ENCODE measurements around the gene HYAL2.
"Not testable (repeated sequence)": the region's sequence is repeated elsewhere in the genome, so short reads cannot be mapped to it uniquely, and the experiment has no call there.

The HYAL2 gene

GRCh38 chr3:50288387-50289007 lies 34.0 kb downstream of the HYAL2 start:
- DNase-seq, result no peak

DNA sequence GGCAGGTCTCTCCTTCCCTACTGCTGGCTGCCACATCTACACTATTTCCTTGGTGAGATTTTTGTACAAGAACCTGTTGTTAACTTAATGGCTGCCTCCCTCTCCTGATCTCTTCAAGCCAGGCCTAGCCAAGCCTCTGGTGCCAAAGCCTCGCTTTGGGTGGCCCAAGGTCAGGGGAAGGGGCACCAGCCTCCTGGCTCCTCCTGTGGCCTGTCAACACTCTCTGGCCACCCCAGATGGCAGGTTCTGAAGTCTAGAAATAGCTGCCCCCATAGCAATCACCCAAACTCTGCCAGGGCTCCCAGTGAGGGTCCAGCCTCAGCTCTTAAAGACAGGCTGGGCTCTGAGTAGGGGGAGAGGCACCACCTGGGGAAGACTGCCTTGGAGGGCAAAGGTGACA lies 35.3 kb downstream of the HYAL2 start:
- no peak for DNase-seq

- no peak for DNase-seq
Measured at GRCh38 chr3:50286322-50287227, 36.0 kb downstream of the HYAL2 start.

DNA sequence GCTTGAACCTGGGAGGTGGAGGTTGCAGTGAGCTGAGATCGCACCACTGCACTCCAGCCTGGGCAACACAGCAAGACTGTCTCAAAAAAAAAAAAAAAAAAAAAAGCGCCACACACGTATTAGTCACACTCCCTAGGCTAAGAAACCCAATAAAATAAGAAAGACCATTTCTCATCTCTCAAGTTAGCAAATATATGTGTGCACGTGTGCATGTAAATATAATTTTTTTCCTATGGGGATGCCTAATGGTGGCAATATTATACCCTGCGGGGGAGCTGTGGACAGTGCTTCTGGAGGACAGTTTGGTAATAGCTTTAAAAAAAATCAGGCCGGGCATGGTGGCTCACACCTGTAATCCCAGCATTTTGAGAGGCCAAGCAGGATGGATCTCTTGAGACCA lies 38.4 kb downstream of the HYAL2 start:
- not testable (repeated sequence) for DNase-seq

- DNase-seq, result no peak
Measured at GRCh38 chr3:50279255-50280016, 43.1 kb downstream of the HYAL2 start.

GRCh38 chr3:50278880-50279224 lies 43.7 kb downstream of the HYAL2 start, which contains the start of gene LSMEM2:
TSS of gene LSMEM2 (plus strand) at chr3:50279087. CDS start at chr3:50279114, 27 bp downstream.
- DNase-seq, result peak in 1 of 2 donors; percentile 54

- peak; percentile 42 to 54 for DNase-seq
Measured at GRCh38 chr3:50278123-50278879, 44.2 kb downstream of the HYAL2 start.

GRCh38 chr3:50276762-50277101 lies 45.8 kb downstream of the HYAL2 start:
- DNase-seq, result no peak

DNA sequence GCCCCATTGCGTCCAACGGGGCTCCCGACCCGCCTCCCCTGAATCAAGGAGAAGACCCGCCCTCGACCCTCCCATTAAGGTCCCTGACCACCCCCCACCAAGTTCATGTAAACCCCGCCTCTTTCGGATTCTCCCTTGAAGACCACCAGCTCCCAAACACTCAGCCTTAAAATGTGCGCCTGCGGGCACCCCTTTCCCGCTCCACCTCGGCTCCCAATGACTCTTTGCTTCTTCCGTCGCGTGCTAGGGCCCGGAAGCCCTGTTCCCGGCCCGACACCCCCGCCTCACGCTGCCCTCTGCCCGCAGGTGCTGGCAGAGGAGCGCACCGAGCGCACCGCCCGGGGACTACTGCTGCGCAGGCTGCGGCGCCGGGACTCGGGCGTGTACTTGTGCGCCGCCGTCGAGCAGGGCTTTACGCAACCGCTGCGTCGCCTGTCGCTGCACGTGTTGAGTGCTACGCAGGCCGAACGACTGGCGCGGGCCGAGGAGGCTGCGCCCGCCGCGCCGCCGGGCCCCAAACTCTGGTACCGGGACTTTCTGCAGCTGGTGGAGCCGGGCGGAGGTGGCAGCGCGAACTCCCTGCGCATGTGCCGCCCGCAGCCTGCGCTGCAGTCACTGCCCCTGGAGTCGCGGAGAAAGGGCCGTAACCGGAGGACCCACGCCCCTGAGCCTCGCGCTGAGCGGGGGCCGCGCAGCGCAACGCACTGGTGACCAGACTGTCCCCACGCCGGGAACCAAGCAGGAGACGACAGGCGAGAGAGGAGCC lies 46.4 kb downstream of the HYAL2 start:
- no peak for DNase-seq

- no peak for DNase-seq
Measured at GRCh38 chr3:50275141-50275995, 47.2 kb downstream of the HYAL2 start.

DNA sequence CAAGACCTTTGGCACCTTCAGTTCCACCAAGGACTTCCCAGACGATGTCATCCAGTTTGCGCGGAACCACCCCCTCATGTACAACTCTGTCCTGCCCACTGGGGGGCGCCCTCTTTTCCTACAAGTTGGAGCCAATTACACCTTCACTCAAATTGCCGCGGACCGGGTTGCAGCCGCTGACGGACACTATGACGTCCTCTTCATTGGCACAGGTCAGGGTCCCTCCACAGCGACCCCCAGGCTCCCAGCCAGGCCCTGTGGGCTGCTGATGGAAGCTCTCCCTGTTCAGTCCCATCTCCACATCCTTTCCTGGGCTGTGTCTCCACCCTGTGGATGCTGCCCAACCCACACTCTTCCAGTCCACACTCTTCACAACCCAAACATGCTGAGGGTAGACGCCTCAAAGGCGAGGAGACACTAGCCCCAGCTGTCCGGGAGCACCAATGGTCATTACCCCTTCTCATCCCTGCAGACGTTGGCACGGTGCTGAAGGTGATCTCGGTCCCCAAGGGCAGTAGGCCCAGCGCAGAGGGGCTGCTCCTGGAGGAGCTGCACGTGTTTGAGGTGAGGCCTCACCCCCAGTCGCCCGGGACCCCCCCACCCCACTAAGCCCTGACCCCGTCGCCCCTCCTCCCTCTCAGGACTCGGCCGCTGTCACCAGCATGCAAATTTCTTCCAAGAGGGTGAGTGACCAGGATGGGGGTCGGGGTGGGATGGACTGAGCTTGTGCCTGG lies 48.0 kb downstream of the HYAL2 start:
- DNase-seq, result peak in 1 of 2 donors; percentile 43

DNA sequence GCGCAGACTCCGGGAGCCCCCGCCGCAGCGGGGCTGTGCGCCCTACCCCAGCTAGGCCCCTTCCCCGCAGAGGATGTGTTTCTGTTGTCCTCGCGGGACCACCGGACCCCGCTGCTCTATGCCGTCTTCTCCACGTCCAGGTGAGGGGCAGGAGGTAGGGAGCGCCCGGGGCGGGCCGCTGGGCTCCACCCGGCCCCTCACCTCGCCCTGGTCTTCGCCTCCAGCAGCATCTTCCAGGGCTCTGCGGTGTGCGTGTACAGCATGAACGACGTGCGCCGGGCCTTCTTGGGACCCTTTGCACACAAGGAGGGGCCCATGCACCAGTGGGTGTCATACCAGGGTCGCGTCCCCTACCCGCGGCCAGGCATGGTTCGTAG lies 48.9 kb downstream of the HYAL2 start:
- DNase-seq, result no peak

DNA sequence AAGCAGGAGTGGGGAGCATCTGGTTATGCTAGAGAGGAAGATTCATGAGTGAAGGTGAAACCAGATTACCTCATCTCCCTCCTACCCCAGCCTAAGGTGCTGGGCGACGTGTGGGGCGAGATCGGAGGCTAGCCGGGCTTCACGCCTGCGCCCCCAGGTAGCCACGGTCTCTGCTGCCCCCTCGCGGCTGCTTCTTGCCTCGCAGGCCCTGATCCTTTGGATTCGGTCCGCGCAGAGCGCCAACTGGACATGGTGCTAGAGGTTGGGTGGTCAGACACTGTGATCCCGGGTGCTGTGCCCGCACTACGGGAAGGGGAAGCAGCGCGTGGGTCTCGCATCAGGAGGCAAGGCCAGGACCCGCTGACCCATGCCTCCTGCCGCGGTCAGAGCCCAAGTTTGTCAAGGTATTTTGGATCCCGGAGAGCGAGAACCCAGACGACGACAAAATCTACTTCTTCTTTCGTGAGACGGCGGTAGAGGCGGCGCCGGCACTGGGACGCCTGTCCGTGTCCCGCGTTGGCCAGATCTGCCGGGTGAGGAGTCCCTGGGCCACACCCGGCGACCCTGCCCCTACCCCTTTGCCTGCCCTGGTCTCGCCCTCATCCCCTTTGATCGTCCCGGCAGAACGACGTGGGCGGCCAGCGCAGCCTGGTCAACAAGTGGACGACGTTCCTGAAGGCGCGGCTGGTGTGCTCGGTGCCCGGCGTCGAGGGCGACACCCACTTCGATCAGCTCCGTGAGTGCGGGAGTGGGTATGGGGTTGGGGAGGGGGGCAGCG lies 49.4 kb downstream of the HYAL2 start:
- peak; percentile 70 to 83 for DNase-seq

GRCh38 chr3:50272538-50272910 lies 50.0 kb downstream of the HYAL2 start:
- not testable (repeated sequence) for DNase-seq

GRCh38 chr3:50271314-50271936 lies 51.1 kb downstream of the HYAL2 start:
- DNase-seq, result no peak

DNA sequence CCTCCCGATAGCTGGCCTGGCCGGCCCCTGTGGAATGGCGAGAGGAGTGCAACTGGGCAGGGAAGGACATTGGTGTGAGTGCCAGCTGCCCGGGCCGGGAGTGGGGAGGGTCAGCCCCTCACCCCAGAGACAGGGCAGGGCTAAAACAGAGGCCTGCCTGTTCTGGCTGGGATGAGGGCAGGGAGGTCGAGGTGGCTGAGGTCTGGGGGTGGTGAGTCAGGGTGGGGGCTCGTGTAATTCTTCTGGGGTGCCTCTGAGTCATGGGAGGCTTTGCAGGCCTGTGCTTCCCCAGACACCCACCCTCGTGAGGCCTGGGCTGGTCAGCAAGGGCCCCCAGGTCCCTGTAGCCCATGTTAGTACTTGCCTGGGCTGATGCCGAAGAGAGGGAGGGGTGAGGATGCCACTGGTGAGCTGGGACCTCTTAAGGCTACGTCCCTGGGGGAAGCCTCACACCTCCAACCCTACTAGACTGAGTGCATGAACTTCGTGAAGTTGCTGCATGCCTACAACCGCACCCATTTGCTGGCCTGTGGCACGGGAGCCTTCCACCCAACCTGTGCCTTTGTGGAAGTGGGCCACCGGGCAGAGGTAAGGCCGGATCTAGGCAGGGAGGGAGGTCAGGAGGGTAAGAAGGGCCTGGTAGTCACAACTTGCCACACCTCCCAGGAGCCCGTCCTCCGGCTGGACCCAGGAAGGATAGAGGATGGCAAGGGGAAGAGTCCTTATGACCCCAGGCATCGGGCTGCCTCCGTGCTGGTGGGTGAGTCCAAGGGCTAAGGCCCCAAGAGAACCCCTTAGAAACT lies 51.9 kb downstream of the HYAL2 start:
- DNase-seq, result no peak

DNA sequence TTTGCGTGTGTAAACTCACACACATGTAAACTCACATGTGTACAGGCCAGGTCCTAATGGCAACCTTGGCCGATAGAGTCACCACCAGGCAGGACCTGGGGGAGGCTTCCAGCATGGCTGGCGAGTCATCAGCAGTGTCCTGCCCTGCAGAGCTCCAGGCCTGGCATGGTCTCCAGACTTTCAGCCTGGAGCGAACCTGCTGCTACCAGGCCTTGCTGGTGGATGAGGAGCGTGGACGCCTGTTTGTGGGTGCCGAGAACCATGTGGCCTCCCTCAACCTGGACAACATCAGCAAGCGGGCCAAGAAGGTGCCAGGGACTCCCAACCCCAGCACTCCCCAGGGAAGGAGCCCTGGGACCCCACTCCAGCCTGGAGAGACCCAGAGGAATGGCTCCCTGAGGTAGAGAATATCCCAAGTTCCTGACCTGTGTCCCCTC lies 52.5 kb downstream of the HYAL2 start:
- DNase-seq, result no peak

GRCh38 chr3:50269460-50269859 lies 53.1 kb downstream of the HYAL2 start:
- DNase-seq, result no peak
